NCI-H1092 (cell line): Measurements from ENCODE around the gene PCSK6.

ENCODE experiments used
- DNase-seq: peaks from one replicate; lab custom pipeline; 2025; lab: John Stamatoyannopoulos, UW

PCSK6 gene

DNA sequence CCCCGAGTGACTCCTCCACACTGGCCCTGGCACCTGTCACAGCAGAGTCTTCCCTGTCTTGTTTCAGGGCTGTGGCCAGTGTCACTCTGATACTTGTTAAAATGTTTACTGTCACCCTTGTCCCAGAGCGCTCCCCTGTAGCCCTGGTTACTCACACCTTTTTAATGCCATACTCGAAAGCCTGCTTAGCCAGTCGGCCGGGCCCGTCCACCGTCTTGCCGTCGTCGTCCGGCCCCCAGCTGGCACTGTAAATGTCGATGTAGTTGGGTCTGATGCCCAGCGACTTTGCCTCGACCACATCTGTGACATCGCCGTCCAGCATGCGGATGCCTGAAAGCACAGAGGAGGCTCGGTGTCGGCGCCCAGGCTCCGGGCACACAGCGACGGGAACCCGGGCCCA lies 91.3 kb downstream of the PCSK6 start:
- no peak for DNase-seq

DNA sequence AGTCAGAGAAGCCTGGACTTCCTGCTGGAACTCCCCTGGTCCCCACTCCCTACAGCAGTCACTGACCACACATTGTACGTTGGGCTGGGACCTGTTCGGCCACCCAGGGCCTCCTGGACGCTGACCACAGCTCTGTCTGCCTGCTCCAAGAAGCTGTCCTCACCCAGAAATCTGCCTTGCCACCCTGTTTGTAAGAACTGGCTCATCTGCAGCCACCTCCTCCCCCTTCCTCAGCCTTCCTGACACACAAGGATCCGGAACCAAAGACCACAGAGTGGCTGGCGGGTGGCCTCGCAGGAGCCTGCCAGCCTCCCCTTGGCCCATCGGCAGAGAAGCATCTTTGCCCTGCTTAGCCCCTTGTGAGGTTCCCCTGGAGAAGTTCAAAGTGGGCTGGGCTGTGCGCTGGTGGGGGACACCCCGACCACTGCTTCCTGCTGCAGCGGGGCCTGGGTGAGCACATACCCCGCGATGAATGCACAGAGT lies 91.9 kb downstream of the PCSK6 start:
- no peak for DNase-seq

GRCh38 chr15:101396484-101397261 lies 92.8 kb downstream of the PCSK6 start:
- DNase-seq: no peak

DNA sequence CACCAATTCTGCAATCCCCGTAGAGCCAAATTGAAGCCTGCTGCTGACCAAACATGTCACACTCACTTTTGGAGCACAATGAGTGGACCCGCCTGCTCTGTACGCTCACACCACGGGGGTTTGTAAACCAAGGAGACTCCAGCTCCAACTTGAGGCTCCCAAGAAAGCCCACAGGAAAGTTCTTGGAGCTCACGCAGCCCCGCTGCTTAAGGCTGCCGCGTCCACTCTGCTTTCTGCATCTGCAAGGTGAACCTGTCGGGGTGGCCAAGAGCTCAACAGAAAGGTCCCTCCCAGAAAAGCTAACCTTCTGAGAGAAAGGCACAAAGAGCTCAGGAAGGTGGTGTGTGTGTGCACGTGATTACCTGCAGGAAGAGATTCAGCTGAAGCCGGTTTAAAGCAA lies 94.9 kb downstream of the PCSK6 start:
- no peak for DNase-seq

DNA sequence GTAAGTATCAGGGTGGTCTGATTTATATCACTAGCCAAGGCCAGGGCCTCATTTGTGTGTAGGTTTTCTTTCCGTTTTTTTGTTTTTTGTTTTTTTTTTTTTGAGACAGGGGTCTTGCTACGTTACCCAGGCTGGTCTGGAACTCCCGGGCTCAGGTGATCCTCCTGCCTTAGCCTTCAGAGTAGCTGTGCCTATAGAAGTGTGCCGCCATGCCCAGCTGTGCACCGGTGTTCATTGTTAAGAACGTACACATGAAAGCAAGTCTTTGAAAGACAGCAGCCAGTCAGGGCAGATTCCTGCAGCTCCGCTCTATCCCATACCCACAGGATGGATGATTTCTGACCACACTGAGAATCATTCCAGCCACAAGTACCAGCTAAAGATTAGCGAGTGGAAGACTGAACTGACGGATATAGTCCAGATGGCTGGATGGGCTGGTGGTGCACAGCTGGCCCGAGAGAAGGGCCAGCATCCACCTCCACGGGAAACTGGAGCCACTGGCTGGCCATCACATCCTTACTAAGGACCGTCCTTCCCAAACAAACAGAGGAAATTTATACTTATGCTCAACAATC lies 95.4 kb downstream of the PCSK6 start:
- DNase-seq: no peak

DNA sequence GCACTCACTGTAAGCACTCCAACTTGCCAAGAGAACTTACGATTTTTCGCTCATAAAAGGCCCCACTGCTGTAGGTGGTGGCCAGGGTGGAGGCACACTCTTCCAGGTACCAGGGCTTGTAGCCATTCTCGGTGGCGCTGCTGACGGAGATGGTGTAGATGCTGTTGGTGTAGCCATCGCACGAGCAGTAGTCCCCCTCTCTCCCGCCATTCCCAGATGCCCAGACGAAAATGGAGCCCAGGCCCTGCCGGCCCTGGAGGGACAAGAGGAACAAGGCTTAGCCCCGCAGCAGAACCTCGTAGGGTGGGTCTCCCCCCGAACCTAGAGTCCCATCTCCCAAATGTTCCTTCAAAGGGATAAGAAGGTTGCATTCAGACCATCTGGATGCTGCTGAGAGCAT lies 96.3 kb downstream of the PCSK6 start:
- DNase-seq: no peak

DNA sequence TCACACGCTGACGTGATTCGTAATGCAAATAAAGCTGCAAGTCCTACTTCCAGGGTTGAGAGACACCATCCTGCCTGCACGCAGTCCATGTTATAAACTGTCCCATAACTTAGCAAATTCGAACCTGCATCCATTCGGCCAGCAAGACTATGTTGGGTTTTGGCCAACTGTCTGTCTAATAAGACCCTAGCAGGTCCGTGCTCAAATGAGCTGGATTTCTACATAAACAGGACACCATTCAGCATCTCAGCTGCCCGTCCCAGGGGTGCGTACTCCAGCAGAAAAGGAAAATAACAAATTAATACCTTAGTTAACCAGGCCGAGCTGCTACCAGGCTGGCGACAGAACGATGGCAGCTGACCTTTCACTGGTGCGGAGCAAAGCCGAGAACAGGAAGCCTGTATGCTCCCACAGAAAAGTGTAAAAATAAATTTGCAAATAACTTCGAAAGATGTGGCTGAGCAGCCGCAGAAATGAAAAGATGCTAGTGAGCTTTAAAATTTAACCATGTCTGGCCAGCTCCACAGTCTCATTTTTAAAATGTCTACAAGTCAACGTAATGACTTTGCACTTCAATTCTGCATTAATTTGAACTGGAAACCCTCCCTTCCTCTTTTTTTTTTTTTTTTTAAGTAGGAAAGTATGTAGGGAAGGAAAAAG lies 97.4 kb downstream of the PCSK6 start:
- no peak for DNase-seq

GRCh38 chr15:101391431-101391830 lies 98.1 kb downstream of the PCSK6 start:
- no peak for DNase-seq

DNA sequence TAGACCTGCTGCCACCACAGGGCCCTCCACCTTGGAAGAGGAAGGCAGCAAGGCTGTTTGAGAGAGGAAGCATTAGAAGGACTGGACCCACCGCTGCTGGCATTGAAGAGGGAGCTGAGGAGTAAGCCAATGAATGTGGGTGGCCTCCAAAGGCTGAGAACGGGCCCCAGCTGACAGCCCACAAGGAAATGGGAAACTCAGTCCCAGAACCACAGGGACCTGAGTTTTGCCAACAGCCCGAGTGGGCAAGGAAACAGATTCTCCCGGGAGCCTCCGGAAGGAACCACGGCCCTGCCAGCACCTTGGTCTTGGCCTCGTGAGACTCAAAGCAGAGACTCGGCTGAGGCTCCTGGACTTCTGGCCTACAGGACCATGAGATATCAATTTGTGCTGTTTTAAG lies 99.0 kb downstream of the PCSK6 start:
- no peak for DNase-seq

DNA sequence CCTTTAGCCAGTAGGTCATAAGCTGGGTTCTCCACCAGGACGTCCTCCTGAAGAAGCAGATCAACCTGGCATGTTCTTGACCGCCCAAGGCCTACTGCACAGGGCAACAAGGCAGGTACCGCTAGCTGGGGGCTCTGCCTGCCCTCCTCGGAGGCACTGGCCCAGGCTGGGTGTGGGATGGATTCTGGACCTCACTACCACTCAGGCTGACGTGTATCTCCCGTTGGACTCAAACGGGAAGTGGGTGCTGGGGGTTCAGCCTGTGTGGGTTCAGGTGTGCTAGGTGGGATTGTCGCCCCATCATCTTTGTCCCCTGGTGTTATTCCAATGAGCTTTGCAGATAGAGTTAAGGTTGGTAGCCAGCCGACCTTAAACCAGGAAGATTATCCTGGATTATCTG lies 99.4 kb downstream of the PCSK6 start:
- DNase-seq: no peak

DNA sequence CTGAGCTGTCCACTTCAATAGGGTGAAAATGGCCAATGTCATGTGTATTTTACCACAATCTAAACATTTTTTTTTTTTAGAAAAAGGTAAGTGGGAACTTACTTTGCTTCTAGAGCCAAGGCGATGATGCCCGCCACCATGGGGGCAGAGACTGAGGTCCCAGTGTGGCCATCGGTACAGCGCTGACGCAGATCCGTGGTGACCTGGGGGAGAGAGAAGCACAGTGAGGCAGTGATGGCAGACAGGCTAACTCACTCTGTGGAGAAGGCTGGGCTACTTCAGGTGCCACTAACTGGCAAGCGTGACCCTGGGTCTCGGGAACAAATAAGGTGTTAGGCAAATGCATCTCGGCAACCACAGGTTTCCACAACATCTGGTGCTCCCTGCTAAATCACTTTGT lies 100.1 kb downstream of the PCSK6 start:
- DNase-seq: no peak

- no peak for DNase-seq
Observed at GRCh38 chr15:101388046-101388445, 101.5 kb downstream of the PCSK6 start.

GRCh38 chr15:101387574-101387973 lies 101.9 kb downstream of the PCSK6 start:
- DNase-seq: no peak

GRCh38 chr15:101386967-101387366 lies 102.5 kb downstream of the PCSK6 start:
- no peak for DNase-seq

- no peak for DNase-seq
Observed at GRCh38 chr15:101386006-101386405, 103.5 kb downstream of the PCSK6 start.

DNA sequence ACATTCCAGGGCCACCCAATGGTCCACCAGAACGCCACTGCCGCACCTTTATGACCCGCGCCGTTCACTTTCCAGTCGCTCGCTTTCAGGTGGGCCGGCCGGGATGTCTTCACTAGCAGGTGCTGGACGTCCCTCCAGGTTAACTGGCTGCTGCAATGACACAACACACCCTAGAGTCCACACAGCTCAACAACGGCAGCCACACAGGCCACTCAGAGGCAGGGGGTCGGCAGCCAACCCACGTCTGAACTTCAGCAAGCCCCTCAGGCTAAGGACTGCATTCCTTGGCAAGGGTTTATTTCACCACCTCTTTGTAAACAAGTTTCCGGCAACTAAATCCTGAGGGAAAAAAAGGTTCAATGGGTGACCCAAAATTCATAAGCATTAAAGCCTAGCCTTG lies 105.2 kb downstream of the PCSK6 start:
- DNase-seq: no peak

GRCh38 chr15:101382544-101382943 lies 107.0 kb downstream of the PCSK6 start:
- DNase-seq: no peak

DNA sequence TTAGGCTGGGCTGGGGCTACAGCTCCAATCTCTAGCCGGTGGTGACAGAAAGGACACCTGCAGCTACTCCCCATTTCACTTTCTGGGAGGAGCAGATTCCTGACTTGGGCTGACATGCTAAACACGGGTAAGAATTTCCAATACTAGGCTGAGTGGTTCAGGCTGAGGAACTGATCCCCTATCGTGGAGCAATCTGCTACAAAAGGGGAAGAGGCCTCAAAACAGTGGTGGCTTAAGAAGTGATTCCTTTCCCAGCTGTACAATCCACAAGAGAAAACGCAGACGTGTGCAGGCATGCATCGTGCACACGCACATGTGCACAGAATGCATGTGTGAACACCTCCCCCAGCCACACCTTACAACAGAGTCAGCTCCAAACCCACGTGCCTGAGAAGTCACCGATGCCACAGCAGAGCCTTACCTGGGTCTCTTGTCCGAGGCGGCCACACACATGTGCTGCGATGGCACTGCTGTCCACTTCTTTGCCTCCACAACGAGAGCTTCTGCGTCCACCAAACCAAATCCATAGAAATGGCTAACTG lies 107.8 kb downstream of the PCSK6 start:
- no peak for DNase-seq

DNA sequence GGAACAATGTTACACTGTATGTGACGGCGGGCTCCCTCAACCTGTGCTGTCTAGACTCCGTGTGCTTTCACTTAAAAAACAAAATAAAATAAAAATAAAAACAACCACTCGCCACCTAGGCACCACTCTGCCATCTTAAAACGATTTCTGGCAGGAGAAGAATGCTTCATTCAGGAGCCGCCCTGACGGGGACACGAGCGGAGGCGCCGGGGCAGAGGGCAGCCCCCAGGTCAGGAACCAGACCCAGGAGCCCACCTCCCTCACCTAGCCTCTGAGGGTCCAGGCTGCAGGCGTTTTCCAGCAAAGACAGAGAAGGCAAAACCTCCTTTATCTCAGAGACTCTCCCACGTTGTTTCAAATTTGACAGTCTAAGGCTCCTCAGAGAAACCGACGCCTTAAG lies 109.4 kb downstream of the PCSK6 start:
- no peak for DNase-seq

- DNase-seq: no peak
Observed at GRCh38 chr15:101379647-101380046, 109.9 kb downstream of the PCSK6 start.

DNA sequence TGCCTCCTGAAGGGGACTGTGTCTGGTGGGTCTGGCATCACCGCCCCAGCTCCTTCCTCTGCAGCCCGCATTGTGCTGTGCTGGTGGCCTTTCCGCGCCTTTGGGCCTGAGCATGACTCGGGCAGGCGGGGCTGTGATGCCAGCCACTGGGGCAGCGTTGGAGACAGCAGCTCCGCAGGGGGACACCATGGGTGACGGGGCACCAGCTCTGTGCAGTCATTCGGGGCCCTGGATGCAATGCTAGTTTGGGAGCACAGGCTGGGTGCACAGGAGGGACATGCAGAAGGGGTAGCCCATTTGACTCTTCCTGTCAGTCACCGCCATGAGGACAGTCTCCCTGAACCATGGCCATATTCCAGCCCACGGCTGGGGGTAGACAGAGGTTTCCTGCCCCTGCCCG lies 110.6 kb downstream of the PCSK6 start:
- DNase-seq: no peak

GRCh38 chr15:101378171-101378755 lies 111.2 kb downstream of the PCSK6 start:
- DNase-seq: no peak
